NCI-H1092 treated with DMSO at 0.1 percent for 48 hours (cell line): ENCODE data around the gene NWD2.

Source experiments
- DNase-seq: peaks from one replicate; lab custom pipeline; 2025; lab: John Stamatoyannopoulos, UW

The NWD2 gene

DNA sequence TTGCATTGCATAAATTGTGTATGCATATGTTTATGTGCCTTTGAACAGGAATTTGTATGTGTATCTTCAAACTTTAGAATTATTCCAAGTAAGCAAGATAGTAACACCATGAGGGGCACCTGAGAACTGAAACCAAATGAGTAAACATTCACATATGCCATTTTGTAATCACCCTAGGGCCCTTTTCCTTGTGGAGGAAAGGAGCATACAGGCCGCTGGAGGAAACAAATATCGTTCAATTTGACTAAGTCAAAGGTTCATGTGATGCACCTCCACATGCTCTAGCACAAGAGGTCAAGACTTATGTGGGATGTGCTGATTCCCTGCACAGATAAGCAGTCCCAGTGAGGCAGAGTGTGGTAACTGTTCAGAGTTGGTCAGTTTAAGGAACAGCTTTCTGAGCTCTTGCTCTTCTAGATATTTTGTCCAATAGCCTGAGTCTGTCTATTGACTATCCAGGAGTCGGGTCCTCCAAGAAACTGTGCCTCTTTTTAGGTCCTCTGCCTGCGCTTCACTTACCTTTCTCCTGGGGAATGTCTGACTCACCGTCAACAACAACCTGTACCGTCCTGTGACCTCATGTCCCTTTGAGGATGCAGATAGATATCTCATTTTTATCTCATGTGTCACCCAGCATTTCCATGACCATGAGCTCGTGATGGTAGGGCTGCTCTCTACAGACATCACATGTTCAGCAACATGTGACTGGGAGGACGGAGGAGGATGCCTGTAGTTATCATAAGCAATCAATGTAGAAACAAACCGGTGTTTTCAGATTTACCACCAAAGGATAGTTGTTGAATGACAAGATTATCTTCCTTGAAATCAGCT is 196.9 kb downstream of the NWD2 start:
- DNase-seq, result no peak

DNA sequence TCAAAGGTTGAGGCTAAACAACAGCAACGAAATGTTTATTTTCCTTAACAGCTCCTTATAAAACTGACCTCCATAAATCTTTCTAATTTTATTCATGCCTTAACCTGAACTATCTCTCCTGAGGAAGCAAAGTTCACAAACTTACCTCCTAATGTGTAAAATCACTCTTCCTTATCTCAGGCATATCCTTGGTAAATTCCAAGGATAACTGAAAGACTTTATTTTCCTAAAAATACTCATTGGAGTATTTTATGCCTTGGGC is 197.4 kb downstream of the NWD2 start:
- DNase-seq, result no peak

DNA sequence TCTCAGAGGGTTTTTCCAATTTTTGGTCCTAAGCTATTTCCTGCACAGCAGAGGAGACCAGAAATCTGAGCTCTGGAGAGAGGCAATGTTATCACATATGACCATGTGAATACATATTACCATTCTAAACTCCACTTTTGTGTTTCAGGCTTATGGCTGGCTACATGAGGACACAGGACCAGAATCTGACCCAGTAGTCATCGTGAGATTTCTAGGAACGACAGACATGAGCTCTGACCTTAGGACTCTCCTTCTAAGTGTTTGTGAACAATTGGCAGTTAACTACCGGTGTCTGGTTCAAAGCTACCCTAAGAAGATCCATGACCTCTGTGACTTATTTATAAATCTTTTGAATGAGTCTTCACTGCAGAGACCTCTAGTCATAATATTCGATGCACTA is 198.6 kb downstream of the NWD2 start:
- DNase-seq, result no peak

DNA sequence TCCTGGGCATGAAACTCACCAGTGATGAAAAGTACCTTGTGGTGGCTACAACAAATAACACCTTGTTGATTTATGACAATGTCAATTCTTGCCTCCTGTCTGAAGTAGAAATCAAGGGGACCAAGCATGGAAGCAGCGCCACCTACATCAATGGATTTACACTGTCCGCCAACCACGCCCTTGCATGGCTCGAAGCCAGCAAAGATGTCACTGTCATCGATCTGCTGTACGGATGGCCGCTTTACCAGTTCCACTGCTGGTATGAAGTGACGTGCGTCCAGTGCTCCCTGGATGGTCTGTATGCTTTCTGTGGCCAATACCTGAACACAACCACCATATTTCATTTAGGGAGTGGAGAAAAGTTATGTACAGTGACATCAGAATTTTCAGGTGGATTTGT is 200.5 kb downstream of the NWD2 start:
- DNase-seq, result no peak

DNA sequence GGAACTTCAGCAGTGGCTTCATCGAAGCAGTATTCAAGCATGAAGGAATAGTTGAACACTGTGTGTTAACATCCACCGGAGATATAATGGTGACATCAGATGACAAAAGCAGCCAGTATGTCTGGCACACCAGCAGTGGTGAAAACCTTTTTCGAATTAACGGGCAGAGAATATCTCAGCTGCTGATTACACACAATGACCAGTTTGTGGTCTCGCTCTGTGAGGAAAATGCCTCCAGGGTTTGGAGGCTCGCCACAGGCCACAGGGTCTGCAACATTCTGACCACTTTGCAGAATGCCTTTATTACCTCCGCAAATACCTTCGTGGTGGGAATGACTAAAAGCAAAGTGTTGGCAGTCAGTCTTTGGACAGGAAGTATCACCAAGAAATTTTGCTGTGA is 201.5 kb downstream of the NWD2 start:
- no peak for DNase-seq

DNA sequence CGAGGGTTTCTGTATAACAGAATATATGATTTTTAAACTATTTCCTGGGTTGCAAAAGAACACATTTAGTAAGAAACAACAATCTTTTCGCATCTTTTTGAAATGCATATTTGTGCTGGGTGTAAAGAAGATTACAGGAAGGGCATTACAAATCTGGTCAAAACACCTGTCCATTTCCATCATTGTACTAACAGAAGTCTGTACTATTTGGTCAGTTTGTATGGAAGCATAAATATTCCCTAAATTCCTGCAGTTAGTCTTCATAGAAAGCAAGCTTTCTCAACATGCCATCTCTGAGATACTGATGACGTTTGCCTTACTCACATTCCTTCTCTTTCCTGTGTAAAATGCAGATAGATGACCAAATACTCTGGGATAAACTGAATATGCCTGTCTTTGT is 203.3 kb downstream of the NWD2 start:
- DNase-seq, result no peak

DNA sequence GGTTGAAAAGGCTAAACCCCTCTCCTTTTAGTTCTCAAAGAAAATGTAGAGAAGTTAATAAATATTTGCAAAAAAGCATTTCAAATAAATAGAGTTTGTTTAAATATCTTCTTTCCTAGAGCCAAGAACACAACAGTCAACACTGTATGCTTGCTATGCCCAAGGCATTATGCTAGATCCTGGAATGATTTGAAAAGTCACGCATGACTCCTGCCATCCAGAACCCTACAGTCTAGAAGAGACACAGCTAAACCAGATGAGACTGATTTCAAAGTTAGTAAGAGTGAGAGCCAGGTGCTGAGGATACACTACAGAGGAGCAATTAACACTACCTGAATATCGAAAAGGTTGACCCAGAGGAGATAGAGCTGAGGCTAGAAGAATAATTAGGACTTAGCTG is 205.8 kb downstream of the NWD2 start:
- no peak for DNase-seq

DNA sequence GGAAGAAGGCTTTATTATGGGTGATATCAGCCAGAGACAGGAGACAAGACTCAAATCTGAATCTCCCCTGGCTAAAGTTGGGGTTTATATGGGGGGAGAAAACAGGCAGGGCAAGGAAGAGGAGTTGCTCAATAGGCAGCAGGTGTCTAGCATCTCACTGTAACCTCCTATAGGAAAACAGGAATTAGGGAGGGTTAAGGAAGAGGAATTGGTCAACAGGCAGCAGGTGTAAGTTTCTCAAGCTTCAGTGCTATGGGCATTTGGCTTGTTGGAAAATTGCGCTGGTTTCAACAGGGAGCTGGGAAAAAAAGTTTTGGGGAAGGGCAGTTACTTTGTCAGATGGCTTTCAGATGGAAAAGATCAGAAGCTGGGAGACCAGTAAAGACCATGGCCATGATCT is 206.4 kb downstream of the NWD2 start:
- no peak for DNase-seq

DNA sequence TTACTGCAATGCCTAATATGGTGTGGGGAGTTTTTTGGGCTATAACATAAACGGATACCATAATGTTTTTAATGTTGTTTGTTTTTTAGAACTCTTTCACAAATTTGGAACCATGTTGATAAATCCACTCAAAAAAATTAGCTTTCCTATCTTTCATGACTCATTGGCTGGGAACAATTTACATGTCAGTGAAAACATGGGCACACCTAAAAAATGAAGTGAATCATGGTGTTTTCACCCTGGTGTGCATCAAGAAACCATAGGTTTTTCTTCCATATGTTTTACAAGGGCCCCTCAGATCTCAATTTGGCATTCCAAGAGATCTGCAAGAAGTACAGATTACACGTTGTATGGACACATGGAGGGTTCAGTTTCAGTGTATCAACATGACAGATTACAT is 207.1 kb downstream of the NWD2 start:
- DNase-seq, result no peak

DNA sequence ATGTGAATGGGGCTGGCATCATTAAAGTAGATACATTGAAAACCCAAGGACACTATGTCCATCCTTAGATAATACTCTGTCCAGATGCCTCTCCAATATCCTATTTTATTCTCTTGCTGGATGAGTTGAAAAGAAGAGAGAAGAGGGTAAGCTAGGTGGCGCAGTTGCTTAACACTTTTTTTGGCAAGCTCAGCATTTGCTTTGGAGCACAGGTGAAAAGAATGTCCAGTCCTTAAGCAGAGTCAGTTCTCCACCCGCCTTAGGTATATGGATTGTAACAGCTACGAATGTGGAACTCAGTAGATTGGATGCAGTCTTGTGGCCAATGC is 208.4 kb downstream of the NWD2 start:
- DNase-seq, result peak; percentile 74

DNA sequence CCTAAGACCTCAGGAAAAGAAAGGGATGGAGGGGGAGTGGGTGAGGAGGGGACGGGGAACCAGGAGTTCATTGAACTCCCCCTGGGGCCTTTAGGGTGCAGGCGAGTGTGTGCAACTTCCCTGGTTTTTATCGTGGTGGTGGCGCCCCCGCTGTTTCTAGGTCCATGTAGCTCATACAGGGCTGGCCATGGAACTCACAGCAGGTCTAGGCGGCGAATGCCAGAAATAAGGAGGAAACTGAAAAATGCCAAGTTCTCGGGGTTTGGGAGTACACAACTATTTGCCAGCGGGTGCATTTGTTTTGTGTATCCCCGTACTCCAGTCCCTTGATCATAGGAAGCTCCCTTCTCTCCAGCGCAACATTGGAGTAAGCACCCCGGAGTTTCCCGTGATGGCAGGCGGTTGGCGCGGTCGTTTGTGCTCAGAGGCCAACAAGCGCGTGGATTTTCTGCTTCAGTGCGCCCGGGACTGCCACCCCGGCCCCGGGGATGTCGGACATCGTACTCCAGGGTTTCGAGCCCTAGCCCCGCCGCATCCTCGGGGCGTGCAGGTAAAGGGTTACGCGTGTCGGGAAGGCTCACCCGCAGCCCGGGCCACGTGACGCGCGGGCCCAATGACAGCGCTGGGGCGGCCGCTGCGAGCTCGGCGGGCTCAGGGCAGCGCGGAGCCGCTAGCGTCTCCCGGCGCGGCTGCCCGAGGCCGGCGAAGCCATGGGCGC is 208.9 kb downstream of the NWD2 start:
- no peak for DNase-seq

DNA sequence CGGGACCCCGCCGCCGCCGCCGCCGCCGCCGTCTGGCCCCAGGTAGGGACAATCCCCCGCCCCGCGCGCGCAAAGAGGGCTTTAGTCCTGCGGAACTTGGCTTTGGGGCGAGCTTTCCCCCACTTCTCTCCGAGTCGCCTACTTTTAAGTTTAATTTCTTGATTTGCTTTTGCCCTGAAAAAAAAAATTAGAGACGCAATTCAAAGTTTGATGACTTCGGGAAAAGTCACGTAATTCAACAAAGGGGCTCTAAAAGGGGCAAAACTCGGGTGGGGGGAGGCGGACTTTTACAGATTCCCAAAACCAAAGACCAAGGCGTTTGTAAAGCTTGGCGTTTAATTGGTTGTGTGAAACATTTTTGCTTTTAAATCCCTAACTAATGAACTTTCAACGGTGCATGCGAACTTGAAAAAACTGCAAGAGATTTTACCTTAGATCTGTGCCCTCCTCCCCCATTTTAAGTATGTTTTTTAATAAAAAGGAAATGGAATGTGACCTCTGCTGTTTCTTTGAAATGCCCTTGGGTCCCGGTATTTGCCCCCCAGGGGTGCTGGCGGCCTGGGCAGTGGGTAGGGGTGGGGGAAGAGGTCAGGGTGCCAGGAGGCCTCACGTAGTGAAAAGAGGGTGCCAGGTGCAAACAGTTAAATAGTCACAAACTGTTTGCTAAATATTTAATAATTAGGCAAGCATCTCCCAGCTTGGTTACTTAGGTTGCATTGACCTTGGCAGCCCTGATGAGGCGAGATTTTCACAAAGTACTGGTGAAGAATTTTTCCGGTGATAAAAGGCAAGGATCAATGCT is 209.7 kb downstream of the NWD2 start:
- no peak for DNase-seq

DNA sequence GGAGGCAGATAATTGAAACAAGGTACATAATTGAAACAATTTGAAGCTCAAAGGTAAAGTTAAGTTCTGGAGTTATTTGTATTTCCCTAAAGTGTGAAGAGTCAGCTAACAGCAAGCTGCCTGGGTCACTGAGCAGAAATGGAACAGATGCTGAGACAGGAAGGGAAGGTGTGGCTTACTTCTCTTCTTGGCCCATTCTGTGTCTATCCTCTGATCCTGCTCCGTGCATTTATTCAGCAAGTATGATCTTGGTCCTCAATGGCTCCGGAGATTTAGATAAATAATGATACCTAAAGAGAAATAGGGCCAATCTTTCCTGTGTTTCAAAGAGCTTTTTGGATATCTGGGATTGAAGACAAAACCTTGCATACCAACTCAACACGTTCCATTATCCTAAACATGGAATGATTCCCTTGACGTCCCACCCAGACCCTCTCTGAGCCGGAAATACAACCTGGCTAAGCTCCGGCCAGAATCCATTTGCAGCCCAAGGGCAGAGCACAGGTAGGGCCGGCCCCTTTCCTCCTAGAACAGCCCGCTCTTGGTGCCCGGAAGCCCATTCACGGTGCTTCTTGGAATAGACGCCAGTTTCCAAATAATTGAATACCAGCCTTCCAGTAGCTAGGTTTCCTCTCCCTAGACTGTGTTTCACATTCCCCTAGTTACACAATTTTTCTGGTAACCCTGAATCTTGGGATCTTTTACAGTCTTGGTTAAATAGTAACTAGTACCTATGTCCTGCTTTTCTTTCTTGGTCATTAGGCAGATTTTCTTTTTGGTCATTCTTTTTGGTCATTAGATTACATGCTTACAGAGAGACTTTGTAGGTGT is 211.0 kb downstream of the NWD2 start:
- DNase-seq, result no peak

DNA sequence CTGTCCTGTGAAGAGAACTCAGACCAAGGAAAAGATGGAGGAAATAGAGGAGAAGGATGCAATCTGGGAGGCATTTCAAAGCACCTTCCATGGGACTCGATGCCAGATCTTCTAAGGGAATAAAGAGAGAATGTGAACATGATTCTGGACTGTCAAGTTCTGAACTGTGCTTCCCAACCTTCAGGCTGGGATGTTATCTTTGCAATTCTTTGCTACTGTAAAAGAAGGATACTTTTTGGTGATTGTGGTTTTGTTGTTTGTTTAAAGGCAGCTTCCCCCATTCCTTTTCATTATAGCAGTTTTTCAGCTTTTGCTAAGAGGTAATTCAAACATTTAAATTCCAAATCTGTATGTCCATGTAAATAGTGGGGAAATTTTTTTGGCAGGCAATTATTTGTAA is 217.3 kb downstream of the NWD2 start:
- DNase-seq, result no peak

DNA sequence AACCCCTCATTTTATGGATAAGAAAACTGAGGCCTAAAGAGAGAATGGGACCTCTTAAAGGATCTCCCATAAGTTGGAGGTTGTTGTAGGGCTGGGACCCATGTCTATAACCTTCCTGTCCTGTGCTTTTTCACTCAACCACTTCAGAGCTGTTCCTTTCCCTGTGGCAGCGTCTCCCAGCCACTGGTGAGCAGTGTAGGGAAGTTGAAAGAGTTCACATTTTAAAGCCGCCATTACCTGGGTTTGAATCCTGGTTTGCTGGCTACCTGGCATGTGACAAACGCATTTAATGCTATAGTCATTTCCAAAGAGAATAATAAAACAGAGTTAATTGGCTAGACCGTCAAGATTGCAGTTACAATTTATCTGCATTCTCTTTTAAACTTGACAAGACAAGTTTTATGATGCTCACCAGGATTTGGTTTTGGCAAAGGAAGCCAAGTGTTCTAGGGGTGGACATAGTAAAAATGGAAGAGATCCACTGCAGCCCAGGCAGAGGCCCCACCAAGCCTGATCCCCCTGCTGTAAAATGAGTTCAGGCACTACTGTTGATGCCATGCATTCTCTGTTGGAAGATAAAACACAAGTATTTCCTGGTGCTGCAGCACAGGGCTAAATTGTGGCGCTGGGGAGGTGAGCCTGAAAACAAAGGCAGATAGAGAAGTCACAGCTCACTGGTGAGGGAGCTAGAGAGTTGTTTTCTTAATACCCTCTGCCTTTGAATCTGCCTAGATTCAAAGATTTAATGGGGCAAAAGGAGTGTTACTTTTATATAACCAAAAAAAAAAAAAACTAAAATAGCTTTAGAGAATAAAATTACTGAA is 218.7 kb downstream of the NWD2 start:
- no peak for DNase-seq

DNA sequence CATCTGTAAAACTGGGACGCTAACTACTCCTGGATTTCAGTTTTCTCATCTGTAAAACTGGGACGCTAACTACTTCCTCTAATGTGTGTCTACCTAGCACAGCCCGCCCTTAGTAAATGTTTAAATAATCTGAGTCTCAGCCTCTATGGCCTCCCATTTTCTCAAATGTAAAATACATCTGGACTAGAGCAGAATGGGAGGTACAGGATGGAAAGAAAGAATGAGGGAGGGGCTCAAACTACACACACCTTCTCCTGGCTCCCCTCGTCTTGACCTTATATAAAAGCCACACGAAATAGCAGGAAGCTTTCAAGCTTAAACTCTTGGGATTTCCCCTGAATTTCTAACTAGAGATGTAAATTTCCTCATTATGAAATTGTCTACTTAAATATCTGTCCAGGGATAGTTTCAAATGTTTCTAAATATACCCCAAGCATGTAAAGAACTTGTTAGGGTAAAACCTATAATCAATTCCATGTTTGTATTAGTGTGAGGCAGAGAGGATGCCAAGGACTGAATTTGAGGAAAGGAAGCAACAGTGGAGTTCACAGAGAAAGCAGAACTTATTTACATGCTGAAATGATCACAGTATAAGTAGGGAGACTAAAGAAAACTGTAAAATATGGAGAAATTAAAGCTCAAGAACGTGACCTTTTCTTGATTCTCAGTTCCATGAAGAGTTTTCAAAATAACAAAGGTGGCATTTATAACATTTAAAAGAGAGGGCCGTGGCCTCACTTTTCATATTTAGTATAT is 220.0 kb downstream of the NWD2 start:
- no peak for DNase-seq

DNA sequence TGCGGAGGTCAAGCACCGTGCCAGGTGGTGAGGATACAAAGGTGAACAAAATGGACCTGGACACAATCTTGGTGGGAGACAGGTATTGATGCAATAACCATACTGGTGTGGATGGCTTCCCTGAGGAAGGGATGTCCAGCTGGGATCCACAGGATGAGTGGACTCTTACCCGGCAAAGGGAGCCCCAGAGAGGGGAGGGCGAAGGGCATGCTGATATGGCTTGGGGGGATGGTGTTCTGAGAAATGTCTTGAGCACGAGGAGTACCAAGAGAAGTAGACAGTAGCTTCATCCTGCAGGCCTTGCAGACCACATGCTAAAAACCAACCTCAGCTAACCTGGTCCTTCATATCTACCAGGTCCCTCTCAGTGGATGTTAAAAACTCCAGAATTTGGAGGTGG is 220.8 kb downstream of the NWD2 start:
- no peak for DNase-seq

DNA sequence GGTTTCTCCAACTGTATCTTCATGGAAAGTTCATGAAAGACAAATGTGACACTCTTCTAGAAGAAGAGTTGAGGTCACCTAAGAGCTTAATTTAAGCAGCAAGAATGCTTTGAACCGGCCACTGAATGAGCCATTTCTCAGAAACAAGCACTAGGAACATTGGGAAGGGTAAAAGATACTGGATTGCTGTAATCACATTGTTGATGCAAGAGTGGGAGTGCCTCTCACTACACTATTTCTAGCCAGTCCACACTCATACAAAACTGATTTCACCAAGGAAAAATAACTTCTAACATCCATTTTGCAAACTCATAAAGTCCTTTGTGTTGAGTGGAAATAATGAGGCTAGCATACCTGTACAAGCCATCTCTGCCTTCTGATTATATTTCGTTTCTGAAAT is 221.3 kb downstream of the NWD2 start:
- no peak for DNase-seq

DNA sequence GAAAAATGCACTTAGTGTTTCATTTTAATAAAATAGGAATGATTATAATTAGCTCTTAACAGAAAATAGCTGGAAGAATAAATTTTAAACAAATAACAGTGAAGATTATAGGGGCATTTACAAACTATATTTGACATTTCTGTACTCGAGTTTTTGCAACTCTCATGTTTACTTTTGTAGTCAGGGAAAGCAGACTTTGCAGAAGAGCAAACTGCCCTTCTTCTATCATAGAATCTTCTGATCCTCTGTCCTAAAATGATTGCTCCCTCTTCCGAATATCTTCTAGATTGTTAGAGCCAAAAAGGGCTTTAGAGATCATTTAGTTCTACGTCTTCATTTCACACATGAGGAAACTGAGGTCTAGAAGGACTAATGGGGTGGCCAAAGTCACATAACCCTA is 222.7 kb downstream of the NWD2 start:
- DNase-seq, result no peak

DNA sequence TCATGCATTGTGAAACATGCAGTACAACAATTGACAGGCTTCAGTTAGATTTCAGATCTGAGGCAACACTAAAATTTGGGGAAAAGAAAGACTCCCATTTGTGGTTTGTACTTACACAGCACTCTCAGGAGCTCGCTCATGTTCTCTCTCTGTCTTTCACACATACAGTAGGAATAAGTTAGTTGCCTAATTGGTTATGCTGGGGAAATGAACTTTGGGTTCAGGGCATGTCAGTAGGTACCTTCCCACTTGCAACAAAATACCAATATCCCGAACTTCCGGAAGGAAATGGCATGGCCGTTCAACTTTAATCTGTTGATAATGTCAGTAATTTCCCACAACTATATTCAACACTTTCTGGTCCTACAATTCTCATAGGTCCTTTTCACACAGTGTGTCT is 223.3 kb downstream of the NWD2 start:
- no peak for DNase-seq

DNA sequence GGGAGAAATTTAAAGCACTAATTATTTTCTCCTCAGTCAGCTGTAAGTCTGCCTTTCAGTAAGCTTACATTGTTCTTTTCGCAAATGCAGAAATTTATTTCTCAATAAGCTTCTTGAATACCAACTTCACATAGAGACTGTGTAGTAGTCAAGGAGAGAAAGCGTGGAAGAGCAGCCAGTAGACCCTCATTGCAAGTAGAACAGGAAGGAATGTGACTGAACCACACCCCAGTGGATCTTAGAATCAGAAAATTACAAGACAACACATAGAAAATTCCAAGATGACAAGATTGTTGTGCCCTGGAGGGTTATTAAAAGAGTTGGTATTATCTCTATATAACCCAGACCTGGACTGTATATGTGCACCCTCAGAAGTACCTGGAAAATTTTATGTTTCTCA is 224.7 kb downstream of the NWD2 start:
- no peak for DNase-seq
